GM10847 (cell line): ENCODE data around the gene IFNA13.

ENCODE experiments used
- POLR2A ChIP-seq: IDR thresholded peaks from 2 replicates; pipeline ENCODE4 v1.6.1; 2011; ENCODE audit not compliant: insufficient read length; ENCODE audit errors: extremely low read depth

Gene IFNA13

DNA sequence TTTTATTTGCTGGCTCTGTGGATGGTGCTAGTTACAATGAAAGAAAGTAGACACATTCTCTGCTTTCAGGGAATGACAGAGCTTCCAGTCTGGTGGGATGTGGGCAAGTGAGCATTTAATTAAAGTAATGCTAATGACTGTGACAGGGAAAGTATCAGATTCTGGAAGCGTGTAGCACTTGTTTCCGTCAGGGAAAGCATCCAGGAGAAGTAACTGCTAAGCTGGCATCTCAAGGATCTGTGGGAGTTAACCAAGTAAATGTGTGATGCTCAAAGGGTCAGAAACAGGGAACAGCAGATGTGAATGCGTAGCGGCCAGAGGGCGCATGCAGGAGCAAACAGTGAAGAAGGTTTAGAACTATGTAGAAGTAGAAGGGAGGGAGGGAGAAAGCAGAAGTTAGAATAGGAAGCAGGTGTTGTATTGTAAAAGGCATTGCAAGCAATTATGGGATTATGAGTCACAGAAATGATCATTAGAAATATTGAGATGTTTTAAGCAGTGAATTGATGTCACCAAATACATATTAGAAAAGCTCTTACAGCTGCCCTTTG is 44.9 kb downstream of the IFNA13 start:
- no peak for TF ChIP-seq POLR2A

- TF ChIP-seq POLR2A: no peak
Observed at GRCh38 chr9:21320465-21320864, 47.4 kb downstream of the IFNA13 start.

- TF ChIP-seq POLR2A: no peak
Observed at GRCh38 chr9:21317956-21318923, 49.6 kb downstream of the IFNA13 start.
